Raji (cell line): ENCODE data around the gene NELL1.

Experiments
- POLR2A ChIP-seq: IDR thresholded peaks from 2 replicates; pipeline ENCODE4 v1.6.1; 2011; ENCODE audit warnings: low read depth, low read length, control low read depth; ENCODE audit not compliant: insufficient read depth

Gene NELL1

DNA sequence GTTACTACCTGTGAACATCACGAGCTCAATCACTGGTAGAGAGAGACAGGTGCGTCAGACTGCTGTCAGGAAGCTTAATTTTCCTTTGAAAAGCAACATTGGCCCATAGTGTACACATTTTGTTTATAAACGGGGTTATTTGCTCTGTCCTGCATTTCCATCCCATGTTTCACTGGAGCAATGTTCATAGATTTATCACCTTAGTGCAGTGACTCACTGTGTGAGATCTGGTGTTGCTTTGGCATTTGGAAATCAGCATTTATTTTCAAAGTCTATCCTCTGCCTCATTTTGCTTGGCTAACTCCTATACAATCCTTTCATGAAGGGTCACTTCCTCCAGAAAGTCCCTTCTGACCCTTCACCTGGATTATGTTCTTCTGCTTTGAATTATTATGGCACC lies 529.1 kb downstream of the NELL1 start:
- TF ChIP-seq POLR2A = no peak

DNA sequence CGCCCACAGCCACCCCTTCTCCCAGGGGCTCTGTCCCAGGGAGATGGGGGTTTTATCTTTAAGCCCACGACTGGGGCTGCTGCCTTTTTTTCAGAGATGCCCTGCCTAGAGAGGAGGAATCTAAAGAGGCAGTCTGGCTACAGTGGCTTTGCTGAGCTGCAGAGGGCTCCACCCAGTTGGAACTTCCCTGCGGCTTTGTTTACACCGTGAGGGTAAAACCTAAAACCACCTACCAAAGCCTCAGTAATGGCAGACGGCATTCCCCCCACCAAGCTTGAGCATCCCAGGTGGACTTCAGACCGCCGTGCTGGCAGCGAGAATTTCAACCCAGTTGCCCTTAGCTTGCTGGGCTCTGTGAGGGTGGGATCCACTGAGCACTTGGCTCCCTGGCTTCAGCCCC lies 535.8 kb downstream of the NELL1 start:
- TF ChIP-seq POLR2A = no peak

DNA sequence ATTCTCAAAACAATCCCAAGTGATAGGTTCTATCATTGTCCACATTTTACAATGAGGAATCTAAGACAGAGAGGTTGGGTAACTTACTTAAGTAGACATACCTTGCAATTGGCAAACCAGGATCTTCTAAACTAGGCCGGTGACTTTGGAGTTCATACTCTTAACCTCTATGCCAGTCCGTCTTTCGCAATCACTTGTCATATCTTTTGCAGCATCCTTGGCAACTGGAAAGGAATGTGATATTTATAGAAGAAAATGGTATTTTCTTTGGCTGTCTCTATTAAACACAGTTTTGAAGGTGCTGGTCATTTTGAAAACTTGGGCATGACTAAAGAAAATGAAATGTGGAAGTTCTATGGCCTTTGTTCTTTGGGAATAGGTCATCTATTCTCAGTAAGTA lies 556.5 kb downstream of the NELL1 start:
- TF ChIP-seq POLR2A = no peak

DNA sequence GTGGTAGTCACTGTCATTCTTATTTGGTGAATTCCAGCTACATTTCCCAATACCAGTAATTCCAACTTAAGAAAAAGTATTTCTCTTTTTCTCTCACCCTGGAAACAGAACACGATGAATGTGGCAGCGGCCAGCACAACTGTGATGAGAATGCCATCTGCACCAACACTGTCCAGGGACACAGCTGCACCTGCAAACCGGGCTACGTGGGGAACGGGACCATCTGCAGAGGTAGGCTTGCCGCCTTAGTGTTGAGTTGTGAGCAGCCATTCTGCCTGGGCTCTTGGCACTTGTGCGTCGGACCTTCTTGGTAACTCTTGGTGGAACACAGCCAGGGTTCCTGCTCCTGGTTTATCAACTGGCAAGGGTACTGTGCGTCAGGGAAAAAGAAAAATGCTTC lies 559.8 kb downstream of the NELL1 start:
- TF ChIP-seq POLR2A = no peak

DNA sequence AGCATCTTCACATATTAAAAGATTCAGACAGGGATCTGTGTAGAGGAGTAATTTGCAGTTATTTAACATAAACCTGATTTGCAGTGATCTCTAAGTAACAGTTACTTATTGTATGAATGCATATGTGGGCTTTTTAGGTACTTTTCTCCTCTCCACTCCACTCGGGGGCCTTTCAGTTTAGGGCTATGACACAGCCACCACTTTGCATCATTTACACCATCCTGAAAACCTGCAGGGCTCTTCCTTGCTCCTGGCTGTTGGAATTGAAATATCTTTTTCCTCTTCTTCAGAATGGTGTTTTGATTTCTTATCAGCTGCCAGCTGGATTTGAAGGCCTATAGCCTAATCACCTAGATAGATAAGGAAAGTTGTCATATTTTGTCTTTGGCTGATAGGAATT lies 580.8 kb downstream of the NELL1 start:
- no peak for TF ChIP-seq POLR2A

DNA sequence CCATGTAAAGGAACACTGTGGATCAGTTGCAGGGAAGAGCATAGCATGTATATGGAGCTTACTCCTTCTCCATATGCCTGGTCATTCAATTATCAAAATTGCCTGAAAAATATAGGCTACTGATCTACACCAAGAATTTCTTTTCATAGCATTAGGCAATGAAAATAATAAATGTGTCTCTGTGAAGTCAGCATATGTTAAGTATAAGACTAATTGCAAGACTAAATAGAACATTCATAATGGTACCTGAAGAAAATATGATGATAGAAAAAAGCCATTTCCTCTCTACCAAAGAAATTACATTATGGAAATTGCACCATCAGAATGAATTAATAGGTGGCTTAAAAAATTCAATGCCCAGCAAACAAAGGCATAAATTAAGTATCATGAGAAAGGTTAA lies 584.7 kb downstream of the NELL1 start:
- no peak for TF ChIP-seq POLR2A

DNA sequence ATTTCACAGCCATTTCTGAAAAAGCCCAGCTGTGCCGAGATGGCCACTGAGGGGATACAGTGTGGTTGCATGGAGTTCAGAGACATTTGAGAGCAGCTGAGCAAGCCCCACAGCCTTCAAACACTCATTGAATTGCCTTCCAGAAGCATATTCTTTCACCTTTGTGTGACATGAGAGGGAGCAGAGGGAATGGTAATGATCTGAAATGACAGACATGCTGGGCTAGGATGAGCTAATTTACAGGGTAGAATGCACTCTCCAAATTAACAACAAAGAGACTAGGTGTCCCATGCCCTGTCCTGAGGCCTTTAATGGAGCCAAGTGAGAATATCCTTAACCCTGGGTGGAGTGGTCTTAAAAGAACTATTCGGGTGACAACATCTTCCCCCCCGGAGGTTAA lies 585.4 kb downstream of the NELL1 start:
- TF ChIP-seq POLR2A = no peak

DNA sequence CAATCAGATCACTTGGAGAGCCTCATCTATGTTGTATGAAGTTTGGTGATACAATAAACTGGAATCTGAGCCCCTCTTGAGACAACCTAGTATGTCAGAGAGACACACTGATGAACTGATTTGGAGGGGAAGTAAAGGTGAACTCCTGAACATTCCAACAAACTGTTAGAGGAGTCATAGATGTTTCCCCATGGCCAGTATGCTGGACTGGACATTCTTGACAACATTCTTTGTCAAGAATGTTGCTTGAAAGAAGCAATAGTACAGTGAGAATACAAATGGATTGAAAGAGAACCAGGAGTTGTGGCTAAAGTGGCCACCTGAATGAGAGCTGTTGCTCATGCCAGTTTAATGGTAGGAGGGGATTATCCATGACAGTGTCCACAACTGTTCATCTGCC lies 588.1 kb downstream of the NELL1 start:
- TF ChIP-seq POLR2A = no peak

DNA sequence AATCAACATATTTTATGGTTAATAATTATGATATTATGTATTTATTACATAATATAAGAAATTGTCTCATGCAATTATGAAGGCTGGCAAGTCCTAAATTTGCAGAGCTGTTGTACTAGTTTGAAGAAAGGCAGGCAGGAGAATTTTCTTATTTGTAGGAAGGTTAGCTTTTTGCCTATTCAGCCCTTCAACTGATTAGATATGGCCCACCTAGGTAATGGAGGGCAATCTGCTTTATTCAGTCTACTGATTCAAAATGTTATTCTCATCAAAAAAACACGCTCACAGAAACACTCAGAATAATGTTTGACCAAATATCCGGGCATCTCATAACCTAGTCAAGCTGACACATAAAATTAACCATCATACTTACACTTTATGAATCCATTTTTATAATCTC lies 589.0 kb downstream of the NELL1 start:
- no peak for TF ChIP-seq POLR2A

DNA sequence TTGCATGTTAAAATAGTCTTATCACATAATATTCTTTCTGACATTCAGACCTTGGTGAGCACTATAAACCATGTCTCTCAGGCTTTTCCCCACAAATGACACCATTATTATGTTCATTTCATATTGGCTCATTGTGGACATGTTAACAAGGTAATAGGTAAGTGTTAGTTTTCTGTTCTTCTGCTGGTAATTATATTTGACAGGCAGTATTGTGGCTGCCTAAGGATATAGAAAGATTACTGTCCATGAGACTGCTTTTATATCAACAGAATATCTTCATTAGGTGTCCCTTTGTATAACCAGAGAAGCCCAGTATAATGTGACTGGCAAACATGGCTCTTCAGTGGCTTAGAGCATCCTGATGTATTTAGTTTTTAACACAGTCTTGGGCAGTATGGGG lies 590.7 kb downstream of the NELL1 start:
- no peak for TF ChIP-seq POLR2A

DNA sequence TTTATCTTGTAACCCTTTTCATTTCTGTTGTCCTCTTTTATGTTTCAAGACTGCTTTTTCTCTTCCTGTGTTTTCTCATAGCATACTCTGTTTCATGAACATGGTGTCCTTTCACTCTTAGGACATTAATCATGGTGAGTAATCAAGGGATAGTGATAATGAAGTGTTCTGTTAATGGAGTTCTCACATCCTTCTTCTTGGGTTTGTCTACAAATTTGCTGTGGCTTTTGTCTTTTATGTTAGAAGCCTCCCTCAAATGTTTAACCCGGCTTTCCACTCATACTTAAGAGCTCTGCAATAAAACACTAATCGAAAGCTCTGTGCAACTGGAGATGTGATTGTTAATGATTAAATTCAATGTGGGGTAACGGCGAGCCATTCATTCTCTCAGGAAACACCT lies 593.6 kb downstream of the NELL1 start:
- no peak for TF ChIP-seq POLR2A

DNA sequence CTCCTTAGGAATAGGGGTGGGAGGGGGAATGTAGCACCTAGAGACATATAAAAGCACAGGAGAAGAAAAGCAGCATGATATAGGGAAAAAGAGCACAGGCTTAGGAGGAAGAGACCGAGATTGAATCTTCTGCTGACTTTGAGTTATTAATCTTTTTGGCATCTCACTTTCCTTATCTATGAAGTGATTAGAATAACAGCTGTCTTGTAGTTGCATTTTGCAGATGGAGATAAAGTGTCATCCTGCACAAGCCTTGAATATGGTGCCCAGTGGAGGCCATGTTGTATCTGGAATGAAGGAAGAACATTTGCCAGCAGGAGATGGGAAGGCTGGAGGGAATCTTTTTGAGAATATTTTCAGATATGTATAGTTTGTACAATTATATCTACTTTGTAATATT lies 594.7 kb downstream of the NELL1 start:
- TF ChIP-seq POLR2A = no peak

DNA sequence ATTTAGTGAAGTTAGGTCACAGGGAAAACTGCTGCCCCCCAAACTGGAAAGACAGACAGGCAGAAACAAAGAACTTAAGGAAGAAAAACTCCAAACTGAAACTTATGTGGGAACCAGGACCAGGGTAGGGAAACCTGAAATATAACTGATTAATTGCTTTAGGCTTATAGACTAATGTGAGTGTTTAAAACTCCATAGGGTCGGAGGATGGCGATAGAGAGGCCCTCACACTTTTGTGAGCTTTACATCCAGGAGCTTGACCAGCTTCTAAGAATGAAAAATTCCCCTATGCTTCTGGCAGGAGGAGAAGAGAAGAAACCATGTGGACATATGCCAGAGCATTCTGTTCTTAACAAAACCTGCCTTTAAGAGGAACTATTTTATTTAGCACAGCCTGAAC lies 598.6 kb downstream of the NELL1 start:
- no peak for TF ChIP-seq POLR2A

DNA sequence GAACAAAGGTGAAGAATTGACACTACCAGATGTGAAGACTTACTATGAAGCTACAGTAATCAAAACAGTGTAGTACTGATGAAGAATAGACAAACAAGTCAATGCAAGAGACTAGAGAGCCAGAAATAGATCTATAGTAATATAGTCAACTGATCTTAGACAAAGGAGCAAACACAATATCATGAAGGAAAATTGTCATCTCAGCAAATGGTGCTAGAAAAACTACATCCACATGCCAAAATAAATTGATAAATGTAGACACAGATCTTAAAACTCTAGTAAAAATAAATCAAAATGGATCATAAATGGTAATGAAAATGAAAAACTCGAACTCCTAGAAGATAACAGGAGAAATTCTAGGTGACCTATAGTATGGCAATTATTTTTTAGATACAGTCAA lies 609.5 kb downstream of the NELL1 start:
- TF ChIP-seq POLR2A = no peak

DNA sequence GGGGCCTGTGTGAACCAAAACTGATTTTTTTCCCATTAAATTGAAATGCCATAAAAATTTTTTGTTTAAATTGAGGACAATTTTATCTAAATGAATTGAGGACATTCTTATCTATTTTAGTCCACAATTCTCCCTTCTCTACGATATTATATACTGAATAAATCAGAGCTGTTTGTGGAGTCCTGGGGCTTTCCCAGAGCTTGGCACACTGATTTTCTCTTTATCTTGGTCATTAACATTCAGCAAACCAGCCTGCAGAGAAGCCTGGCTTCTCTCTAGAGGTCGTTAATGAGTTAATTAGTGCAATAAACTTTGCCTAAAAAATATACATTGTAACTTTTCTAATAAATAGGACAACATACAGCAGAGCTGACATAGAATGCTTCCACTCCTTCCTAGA lies 615.7 kb downstream of the NELL1 start:
- TF ChIP-seq POLR2A = no peak

DNA sequence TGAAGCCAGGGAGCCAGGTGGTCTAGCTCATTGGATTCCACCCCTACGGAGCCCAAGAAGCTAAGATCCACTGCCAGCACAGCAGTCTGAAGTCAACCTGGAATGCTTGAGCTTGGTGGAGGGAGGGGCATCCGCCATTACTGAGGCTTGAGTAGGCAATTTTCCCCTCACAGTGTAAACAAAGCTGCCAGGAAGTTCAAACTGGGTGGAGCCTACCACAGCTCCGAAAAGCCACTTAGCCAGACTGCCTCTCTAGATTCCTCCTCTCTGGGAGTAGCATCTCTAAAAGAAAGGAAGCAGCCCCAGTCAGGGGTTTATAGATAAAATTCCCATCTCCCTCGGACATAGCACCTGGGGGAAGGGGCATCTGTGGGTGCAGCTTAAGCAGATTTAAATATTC lies 620.3 kb downstream of the NELL1 start:
- TF ChIP-seq POLR2A = no peak

DNA sequence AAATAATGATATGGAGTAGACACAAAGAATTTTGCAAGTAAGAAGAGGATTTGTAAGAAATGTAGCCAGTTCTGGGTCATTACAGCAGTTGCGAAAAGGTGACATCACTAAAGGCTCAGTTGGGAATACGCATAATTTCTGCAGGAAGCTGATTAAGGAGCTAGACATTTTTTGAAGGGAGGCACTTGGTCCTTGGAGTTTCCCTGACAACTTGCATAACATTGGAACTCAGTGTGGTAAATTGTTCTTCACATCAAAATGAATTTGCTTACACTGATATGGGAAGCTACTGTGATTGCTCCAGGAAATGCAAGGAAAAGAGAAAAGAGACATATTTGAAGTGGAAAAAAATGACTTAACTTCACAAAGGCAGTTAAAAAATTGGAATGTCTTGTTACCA lies 626.1 kb downstream of the NELL1 start:
- TF ChIP-seq POLR2A = no peak

DNA sequence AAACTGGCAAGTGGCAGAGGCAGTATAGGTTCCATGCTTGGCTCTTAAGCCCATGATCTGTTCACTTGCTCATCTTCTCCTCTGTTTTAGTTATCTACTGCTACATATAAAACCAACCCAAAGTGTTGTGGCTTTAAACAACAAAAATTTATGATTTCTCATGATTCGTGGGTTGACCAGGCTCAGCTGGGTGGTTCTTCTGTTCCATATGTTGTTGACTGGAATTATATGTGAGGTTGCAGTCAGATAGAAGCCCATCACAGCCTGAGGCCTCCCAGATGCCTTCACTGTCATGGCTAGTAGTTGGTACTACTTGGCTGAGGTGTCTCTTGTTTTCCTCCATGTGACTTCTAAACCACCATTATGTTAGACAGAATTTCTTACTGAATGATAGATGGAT lies 632.6 kb downstream of the NELL1 start:
- no peak for TF ChIP-seq POLR2A
